ENCODE measurements around the gene TTLL7.

- TF ChIP-seq, protein P1, sequence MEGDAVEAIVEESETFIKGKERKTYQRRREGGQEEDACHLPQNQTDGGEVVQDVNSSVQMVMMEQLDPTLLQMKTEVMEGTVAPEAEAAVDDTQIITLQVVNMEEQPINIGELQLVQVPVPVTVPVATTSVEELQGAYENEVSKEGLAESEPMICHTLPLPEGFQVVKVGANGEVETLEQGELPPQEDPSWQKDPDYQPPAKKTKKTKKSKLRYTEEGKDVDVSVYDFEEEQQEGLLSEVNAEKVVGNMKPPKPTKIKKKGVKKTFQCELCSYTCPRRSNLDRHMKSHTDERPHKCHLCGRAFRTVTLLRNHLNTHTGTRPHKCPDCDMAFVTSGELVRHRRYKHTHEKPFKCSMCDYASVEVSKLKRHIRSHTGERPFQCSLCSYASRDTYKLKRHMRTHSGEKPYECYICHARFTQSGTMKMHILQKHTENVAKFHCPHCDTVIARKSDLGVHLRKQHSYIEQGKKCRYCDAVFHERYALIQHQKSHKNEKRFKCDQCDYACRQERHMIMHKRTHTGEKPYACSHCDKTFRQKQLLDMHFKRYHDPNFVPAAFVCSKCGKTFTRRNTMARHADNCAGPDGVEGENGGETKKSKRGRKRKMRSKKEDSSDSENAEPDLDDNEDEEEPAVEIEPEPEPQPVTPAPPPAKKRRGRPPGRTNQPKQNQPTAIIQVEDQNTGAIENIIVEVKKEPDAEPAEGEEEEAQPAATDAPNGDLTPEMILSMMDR (IDR thresholded peaks at IDR 0.05 in 8 of 11, conservative IDR thresholded peaks at IDR 0.05 in 3 of 11): no peak
- TF ChIP-seq POLR2A (IDR thresholded peaks at IDR 0.05) (no peak), POLR2AphosphoS5 (IDR thresholded peaks at IDR 0.05) (no peak)
These were observed 1.4 kb upstream of the TTLL7 start for GRCh38 chr1:84000196-84000885.
